Measurements from ENCODE around the gene KDM7A.

Gene KDM7A

DNA sequence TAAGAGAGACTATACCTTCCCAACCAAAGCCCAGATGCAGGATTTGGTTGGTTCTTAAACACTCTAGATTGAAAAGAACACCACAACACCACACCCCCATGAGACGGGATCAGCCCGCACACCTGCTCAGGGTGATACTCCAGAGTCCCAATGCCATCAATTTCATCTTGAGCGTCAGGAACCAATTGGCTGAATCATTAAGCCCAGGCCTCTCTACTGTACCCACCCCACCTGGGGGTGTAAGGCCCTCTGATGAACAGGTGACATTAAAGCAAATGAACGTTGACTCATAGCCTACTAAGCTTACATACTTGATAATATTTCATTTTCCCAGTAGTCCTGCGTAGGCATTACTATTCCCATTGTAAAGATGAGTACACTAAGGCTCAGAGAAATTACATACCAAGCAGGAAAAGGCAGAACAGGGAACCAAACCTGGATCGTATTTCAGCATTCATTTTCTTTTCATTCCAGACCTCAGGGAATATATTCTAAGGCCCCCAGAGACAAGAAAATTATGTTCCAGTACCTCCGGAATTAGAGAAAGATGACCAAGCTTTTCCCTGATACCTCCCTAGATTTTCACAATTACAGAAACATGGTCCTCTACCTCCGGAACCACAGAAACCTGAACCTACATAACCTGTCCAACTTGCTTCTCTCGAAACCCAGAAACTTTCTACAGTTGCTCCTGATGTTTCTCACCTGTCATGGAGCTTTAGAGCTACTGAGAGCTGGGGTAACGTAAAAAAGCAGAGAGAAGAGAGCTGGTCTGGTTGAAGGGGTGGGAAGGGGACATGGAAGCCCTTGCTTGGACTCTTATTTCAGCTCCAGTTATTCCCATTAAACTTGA, 43.1 kb upstream of the KDM7A start:
- no peak for DNase-seq (ENCODE audit: extremely low spot score)
- ChIA-PET CTCF (no interaction called here), POLR2A (no interaction called here)
- TF ChIP-seq TARDBP (IDR thresholded peaks at IDR 0.05) (no peak), LEF1 (IDR thresholded peaks at IDR 0.05; ENCODE audit: borderline replicate concordance) (no peak), BHLHE40 (IDR thresholded peaks at IDR 0.05; ENCODE audit: borderline replicate concordance) (no peak), SP1 (IDR thresholded peaks at IDR 0.05) (no peak), HDGF (IDR thresholded peaks at IDR 0.05; ENCODE audit: borderline replicate concordance) (no peak), FOXA1 (IDR thresholded peaks at IDR 0.05) (no peak), ARNT (IDR thresholded peaks at IDR 0.05) (no peak), SUZ12 (IDR thresholded peaks at IDR 0.05) (no peak), CTBP1 (IDR thresholded peaks at IDR 0.05; ENCODE audit: borderline replicate concordance) (no peak), FOXK2 (IDR thresholded peaks at IDR 0.05) (no peak), ZNF384 (IDR thresholded peaks at IDR 0.05) (no peak), FOXM1 (IDR thresholded peaks at IDR 0.05; ENCODE audit: borderline replicate concordance) (no peak), L3MBTL2 (conservative IDR thresholded peaks at IDR 0.05) (no peak), ELF4 (IDR thresholded peaks at IDR 0.05) (no peak), NFRKB (IDR thresholded peaks at IDR 0.05) (no peak)
- TF ChIP-seq, protein P1, sequence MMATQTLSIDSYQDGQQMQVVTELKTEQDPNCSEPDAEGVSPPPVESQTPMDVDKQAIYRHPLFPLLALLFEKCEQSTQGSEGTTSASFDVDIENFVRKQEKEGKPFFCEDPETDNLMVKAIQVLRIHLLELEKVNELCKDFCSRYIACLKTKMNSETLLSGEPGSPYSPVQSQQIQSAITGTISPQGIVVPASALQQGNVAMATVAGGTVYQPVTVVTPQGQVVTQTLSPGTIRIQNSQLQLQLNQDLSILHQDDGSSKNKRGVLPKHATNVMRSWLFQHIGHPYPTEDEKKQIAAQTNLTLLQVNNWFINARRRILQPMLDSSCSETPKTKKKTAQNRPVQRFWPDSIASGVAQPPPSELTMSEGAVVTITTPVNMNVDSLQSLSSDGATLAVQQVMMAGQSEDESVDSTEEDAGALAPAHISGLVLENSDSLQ (IDR thresholded peaks at IDR 0.05) = no peak

DNA sequence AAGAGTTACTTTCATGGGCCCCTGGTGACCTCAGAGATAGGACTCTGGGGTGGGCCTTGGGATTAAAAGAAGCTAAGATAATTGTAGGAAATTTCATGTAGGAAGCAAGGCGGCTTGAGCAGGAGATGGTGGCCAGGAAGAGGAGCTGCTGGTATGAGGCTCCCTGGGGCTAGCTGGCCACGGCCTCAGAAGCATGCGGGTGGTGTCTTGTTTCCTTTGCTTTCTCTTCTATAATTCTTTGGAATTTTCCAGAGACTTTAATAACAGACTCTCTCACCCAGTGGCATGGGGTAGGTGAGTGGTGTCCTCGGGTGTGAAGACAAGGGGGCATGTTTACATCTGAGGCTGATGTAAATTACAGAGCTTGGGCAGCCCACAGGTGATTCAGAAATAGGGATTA, 41.9 kb upstream of the KDM7A start:
- DNase-seq (ENCODE audit: extremely low spot score) = no peak
- TF ChIP-seq FOXM1 (IDR thresholded peaks at IDR 0.05; ENCODE audit: borderline replicate concordance) = no peak
- no peak for TF ChIP-seq TARDBP (IDR thresholded peaks at IDR 0.05)
- TF ChIP-seq ARNT (IDR thresholded peaks at IDR 0.05) = no peak
- TF ChIP-seq LEF1 (IDR thresholded peaks at IDR 0.05; ENCODE audit: borderline replicate concordance) = no peak
- POLR2A ChIA-PET = no interaction called here
- CTCF ChIA-PET = no interaction called here

- ChIA-PET POLR2A (no interaction called here), CTCF (no interaction called here)
- no peak for DNase-seq (ENCODE audit: extremely low spot score)
- TF ChIP-seq BHLHE40 (IDR thresholded peaks at IDR 0.05; ENCODE audit: borderline replicate concordance) (no peak), HDGF (IDR thresholded peaks at IDR 0.05; ENCODE audit: borderline replicate concordance) (no peak), FOXA1 (IDR thresholded peaks at IDR 0.05) (no peak), NFRKB (IDR thresholded peaks at IDR 0.05) (no peak), TARDBP (IDR thresholded peaks at IDR 0.05) (no peak), SP1 (IDR thresholded peaks at IDR 0.05) (no peak), ARNT (IDR thresholded peaks at IDR 0.05) (no peak), LEF1 (IDR thresholded peaks at IDR 0.05; ENCODE audit: borderline replicate concordance) (no peak), SUZ12 (IDR thresholded peaks at IDR 0.05) (no peak), FOXK2 (IDR thresholded peaks at IDR 0.05) (no peak), CTBP1 (IDR thresholded peaks at IDR 0.05; ENCODE audit: borderline replicate concordance) (no peak), ELF4 (IDR thresholded peaks at IDR 0.05) (no peak), L3MBTL2 (conservative IDR thresholded peaks at IDR 0.05) (no peak), FOXM1 (IDR thresholded peaks at IDR 0.05; ENCODE audit: borderline replicate concordance) (no peak)
- TF ChIP-seq, protein P1 (IDR thresholded peaks at IDR 0.05) = no peak
Observed at GRCh38 chr7:140217750-140218501, 41.1 kb upstream of the KDM7A start.

DNA sequence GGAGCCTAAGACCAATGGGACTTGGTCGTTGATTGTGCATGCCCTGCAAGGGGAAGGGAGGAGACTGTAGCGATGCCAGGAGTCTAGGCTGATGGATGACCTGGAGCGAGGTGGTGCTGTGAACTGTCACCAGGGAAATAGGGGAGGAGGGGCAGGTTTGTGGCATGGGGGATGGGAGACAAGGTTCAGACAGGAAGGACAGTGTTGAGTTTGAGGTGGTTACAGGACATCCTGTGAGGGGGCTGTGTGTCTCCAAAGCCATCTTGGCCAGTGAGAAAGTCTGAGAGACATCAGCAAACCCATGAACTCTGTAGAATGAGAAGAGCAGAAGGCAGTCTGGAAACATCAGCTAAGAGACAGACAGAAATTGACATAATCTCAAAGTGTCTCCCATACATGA, 38.5 kb upstream of the KDM7A start:
- no peak for DNase-seq (ENCODE audit: extremely low spot score)
- TF ChIP-seq FOXK2 (IDR thresholded peaks at IDR 0.05) (no peak), HDGF (IDR thresholded peaks at IDR 0.05; ENCODE audit: borderline replicate concordance) (no peak), BHLHE40 (IDR thresholded peaks at IDR 0.05; ENCODE audit: borderline replicate concordance) (no peak), FOXM1 (IDR thresholded peaks at IDR 0.05; ENCODE audit: borderline replicate concordance) (no peak)
- CTCF ChIA-PET = no interaction called here
- POLR2A ChIA-PET = no interaction called here

GRCh38 chr7:140214075-140214684, 37.4 kb upstream of the KDM7A start:
- no peak for TF ChIP-seq ZNF384 (IDR thresholded peaks at IDR 0.05)
- no peak for TF ChIP-seq L3MBTL2 (conservative IDR thresholded peaks at IDR 0.05)
- no peak for TF ChIP-seq FOXA1 (IDR thresholded peaks at IDR 0.05)
- TF ChIP-seq TARDBP (IDR thresholded peaks at IDR 0.05) = no peak
- TF ChIP-seq ARNT (IDR thresholded peaks at IDR 0.05) = no peak
- POLR2A ChIA-PET = no interaction called here
- DNase-seq (ENCODE audit: extremely low spot score) = no peak
- CTCF ChIA-PET = no interaction called here

DNA sequence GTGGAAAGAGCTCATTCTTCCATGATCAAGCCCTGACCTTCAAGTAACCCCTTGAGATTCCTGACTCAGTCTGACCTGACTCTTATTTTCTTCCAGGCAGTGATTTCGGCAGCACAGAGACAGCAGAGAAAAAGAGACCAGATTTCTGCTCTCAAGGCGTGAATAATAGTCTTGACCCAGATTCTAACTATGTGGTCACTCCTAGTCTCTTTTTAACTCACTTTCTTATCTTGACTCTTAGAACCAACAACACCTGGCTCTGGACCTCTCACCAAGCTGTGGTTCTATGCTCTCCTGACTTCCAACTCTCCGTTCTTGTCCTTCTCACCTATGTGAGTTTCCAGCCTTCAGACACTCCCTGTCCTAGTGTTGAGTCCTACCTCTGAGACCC, 36.9 kb upstream of the KDM7A start:
- POLR2A ChIA-PET = no interaction called here
- CTCF ChIA-PET = no interaction called here
- no peak for DNase-seq (ENCODE audit: extremely low spot score)
- TF ChIP-seq LEF1 (IDR thresholded peaks at IDR 0.05; ENCODE audit: borderline replicate concordance) = no peak
- no peak for TF ChIP-seq FOXM1 (IDR thresholded peaks at IDR 0.05; ENCODE audit: borderline replicate concordance)
- TF ChIP-seq FOXA1 (IDR thresholded peaks at IDR 0.05) = no peak
- no peak for TF ChIP-seq BHLHE40 (IDR thresholded peaks at IDR 0.05; ENCODE audit: borderline replicate concordance)
- TF ChIP-seq SUZ12 (IDR thresholded peaks at IDR 0.05) = no peak
- TF ChIP-seq NFRKB (IDR thresholded peaks at IDR 0.05) = no peak
- TF ChIP-seq, protein P1 (IDR thresholded peaks at IDR 0.05) = no peak
- no peak for TF ChIP-seq TARDBP (IDR thresholded peaks at IDR 0.05)
- TF ChIP-seq CTBP1 (IDR thresholded peaks at IDR 0.05; ENCODE audit: borderline replicate concordance) = no peak
- TF ChIP-seq HDGF (IDR thresholded peaks at IDR 0.05; ENCODE audit: borderline replicate concordance) = no peak
- TF ChIP-seq L3MBTL2 (conservative IDR thresholded peaks at IDR 0.05) = no peak
- TF ChIP-seq FOXK2 (IDR thresholded peaks at IDR 0.05) = no peak
- TF ChIP-seq SP1 (IDR thresholded peaks at IDR 0.05) = no peak
- no peak for TF ChIP-seq ARNT (IDR thresholded peaks at IDR 0.05)
- TF ChIP-seq ELF4 (IDR thresholded peaks at IDR 0.05) = no peak
- no peak for TF ChIP-seq ZNF384 (IDR thresholded peaks at IDR 0.05)
